CD14-positive monocyte (primary cell): Measurements from ENCODE around the gene SBSN. TPM values are rescaled to one million over a fixed set of nuclear protein-coding genes. Genes with fewer than 3 reads are reported as not detected.

ENCODE experiments used
- DNase-seq, 3 donors: peaks; one replicate each; pipeline ENCODE4 v3.0.0-alpha.2; 2011 to 2022
- H2AFZ ChIP-seq: 2 replicates; pipeline ENCODE4 v1.6.0; 2012; ENCODE audit warnings: mild to moderate bottlenecking, low read depth, low read length, inconsistent platforms; ENCODE audit not compliant: insufficient read depth, poor library complexity, severe bottlenecking
- H3K27ac ChIP-seq, 2 donors: 1 replicate in 1 of 2; 2 replicates in 1 of 2; pipeline ENCODE4 v1.5.1; 2012 to 2013; ENCODE audit warnings: low read length in 2 of 2, control low read depth in 1 of 2, inconsistent platforms in 1 of 2, low read depth in 1 of 2, mild to moderate bottlenecking in 1 of 2
- H3K27me3 ChIP-seq, 2 donors: one replicate each; pipeline versions ENCODE4 v1.6.0 to v1.6.1; 2011 to 2013; ENCODE audit warnings: low read length in 2 of 2; ENCODE audit not compliant: control insufficient read depth in 2 of 2, insufficient read depth in 2 of 2
- H3K36me3 ChIP-seq, 2 donors: replicated peaks in 1 of 2; 1 replicate in 1 of 2; 2 replicates in 1 of 2; pipeline versions ENCODE4 v1.5.1 to v1.6.1; 2012 to 2013; ENCODE audit warnings: low read length in 2 of 2, control low read depth in 1 of 2, inconsistent platforms in 1 of 2, mild to moderate bottlenecking in 1 of 2; ENCODE audit not compliant: insufficient read depth in 2 of 2, control insufficient read depth in 1 of 2
- H3K4me1 ChIP-seq, 2 donors: 1 replicate in 1 of 2; 2 replicates in 1 of 2; pipeline versions ENCODE4 v1.5.1 to v1.6.1; 2012 to 2013; ENCODE audit warnings: low read length in 2 of 2, control low read depth in 1 of 2, inconsistent platforms in 1 of 2, mild to moderate bottlenecking in 1 of 2, moderate library complexity in 1 of 2; ENCODE audit not compliant: insufficient read depth in 2 of 2, control insufficient read depth in 1 of 2
- H3K4me2 ChIP-seq: replicated peaks from 2 replicates; pipeline ENCODE3; 2012; ENCODE audit warnings: low read length, moderate library complexity, mild to moderate bottlenecking; ENCODE audit not compliant: poor library complexity, severe bottlenecking; ENCODE audit errors: extremely low read depth
- H3K4me3 ChIP-seq, 3 experiments: fragments of 200-600 bp in 1 of 3; sonication (generic) in 1 of 3; replicated peaks in 1 of 3; 1 replicate in 2 of 3; 2 replicates in 1 of 3; pipeline ENCODE4 v1.5.1; 2011 to 2013; ENCODE audit warnings: low read length in 3 of 3, mild to moderate bottlenecking in 3 of 3, control low read depth in 2 of 3, low read depth in 2 of 3, inconsistent platforms in 1 of 3, moderate library complexity in 1 of 3
- H3K79me2 ChIP-seq: 2 replicates; pipeline ENCODE4 v1.6.0; 2012; ENCODE audit warnings: mild to moderate bottlenecking, control low read depth, inconsistent platforms, low read length, moderate library complexity; ENCODE audit not compliant: insufficient read depth
- H3K9ac ChIP-seq: 2 replicates; pipeline ENCODE4 v1.6.0; 2017; ENCODE audit warnings: low read length, mild to moderate bottlenecking; ENCODE audit not compliant: insufficient read depth, poor library complexity, severe bottlenecking
- H3K9me3 ChIP-seq, 2 donors: replicated peaks in 1 of 2; 1 replicate in 1 of 2; 2 replicates in 1 of 2; pipeline versions ENCODE4 v1.5.1 to v1.6.1; 2012 to 2013; ENCODE audit warnings: low read length in 2 of 2, control low read depth in 1 of 2; ENCODE audit not compliant: control insufficient read depth in 1 of 2, insufficient read depth in 1 of 2
- H4K20me1 ChIP-seq: 2 replicates; pipeline ENCODE4 v1.6.0; 2012; ENCODE audit warnings: mild to moderate bottlenecking, low read length, control low read depth, moderate library complexity; ENCODE audit not compliant: insufficient read depth
- H3K27ac Mint-ChIP-seq, 7 donors: one replicate each; pipeline ENCODE4 v1.8.0; 2020; ENCODE audit warnings: mild to moderate bottlenecking in 7 of 7, mixed read lengths in 7 of 7, moderate library complexity in 6 of 7, inconsistent platforms in 2 of 7
- H3K27me3 Mint-ChIP-seq, 3 donors: one replicate each; pipeline ENCODE4 v1.8.0; 2021 to 2022; ENCODE audit warnings: low read depth in 3 of 3, mild to moderate bottlenecking in 3 of 3, mixed read lengths in 3 of 3, moderate library complexity in 3 of 3, inconsistent platforms in 1 of 3
- H3K36me3 Mint-ChIP-seq, 2 donors: one replicate each; pipeline ENCODE4 v1.8.0; 2020; ENCODE audit warnings: mixed read lengths in 2 of 2, inconsistent platforms in 1 of 2, mild to moderate bottlenecking in 1 of 2
- H3K4me1 Mint-ChIP-seq: one replicate; pipeline ENCODE4 v1.8.0; 2020; ENCODE audit warnings: mild to moderate bottlenecking, mixed read lengths
- H3K4me3 Mint-ChIP-seq, 2 donors: one replicate each; pipeline ENCODE4 v1.8.0; 2020; ENCODE audit warnings: mild to moderate bottlenecking in 2 of 2, mixed read lengths in 2 of 2, moderate library complexity in 1 of 2
- H3K9me3 Mint-ChIP-seq, 7 donors: one replicate each; pipeline ENCODE4 v1.8.0; 2020 to 2022; ENCODE audit warnings: mixed read lengths in 7 of 7, mild to moderate bottlenecking in 6 of 7, moderate library complexity in 6 of 7, inconsistent platforms in 2 of 7
- CTCF ChIP-seq: fragments of 200-600 bp; IDR thresholded peaks from one replicate; pipeline ENCODE4 v1.8.0; 2022; ENCODE audit warnings: antibody characterized with exemption, mild to moderate bottlenecking
- WGBS: methylation state at CpG from one replicate; pipeline ENCODE4 v1.1.5; 2013; ENCODE audit warnings: missing lambda C conversion rate; ENCODE audit not compliant: insufficient coverage; 5-methylcytosine and 5-hydroxymethylcytosine counted together
- intact Hi-C, 2 donors: fragments of 100-400 bp; cut with micrococcal nuclease; formaldehyde crosslinking; loops; one replicate each; pipeline versions ENCODE4 v1.15.0 to v1.15.1; 2023
- polyA plus RNA-seq, 3 donors: library from polyadenylated mRNA; depleted of rRNA in 1 of 3; unstranded in 2 of 3; stranded (reverse) in 1 of 3; fragments of 300-500 nt in 2 of 3; fragments of >200 nt in 1 of 3; fragmentation: Illumina TruSeq in 2 of 3; gene quantifications; 1 replicate in 2 of 3; 2 replicates in 1 of 3; pipeline ENCODE4 v1.2.3, GENCODE V29; 2012 to 2021

The SBSN gene
- polyA plus RNA-seq, 3 donors: not detected

- WGBS: no CpG with 5 or more reads among the region's 4 CpGs
- peaks cover 0 to 2% (median 0%) of the 10 kb centered on the region in 7 donors for H3K9me3 Mint-ChIP-seq
Measured at GRCh38 chr19:35502751-35503150, 25.4 kb downstream of the SBSN start.

GRCh38 chr19:35501684-35502083, 26.4 kb downstream of the SBSN start:
- Histone ChIP-seq H3K9me3 (no peaks in the 10 kb centered on the region), H3K4me3 (no peak overlapping the region), H3K4me1 (no peaks in the 10 kb centered on the region), H3K4me2 (no peak overlapping the region), H3K27ac (no peak overlapping the region), H3K9ac (no peak overlapping the region), H3K27me3 (peaks cover 0 to 2% of the 10 kb centered on the region in 2 donors), H3K79me2 (no peaks in the 10 kb centered on the region), H3K36me3 (no peaks in the 10 kb centered on the region), H4K20me1 (no peaks in the 10 kb centered on the region), H2AFZ (no peak overlapping the region)
- TF ChIP-seq CTCF: no peak
- DNase-seq: no peak
- Mint-ChIP-seq H3K4me3 (no peak overlapping the region), H3K27ac (no peak overlapping the region), H3K27me3 (peaks cover 14 to 20% (median 16%) of the 10 kb centered on the region in 3 donors), H3K9me3 (peaks cover 0 to 2% (median 0%) of the 10 kb centered on the region in 7 donors), H3K36me3 (no peaks in the 10 kb centered on the region), H3K4me1 (no peaks in the 10 kb centered on the region)
- WGBS: 92% methylated on average over 8 of the region's 15 CpGs
- intact Hi-C loops: no loop called here

More at GRCh38 chr19:35502751-35503150, 25.4 kb downstream of the SBSN start:
- TF ChIP-seq CTCF: no peak
- Histone ChIP-seq H3K4me2 (no peak overlapping the region), H3K79me2 (no peaks in the 10 kb centered on the region), H3K9ac (no peak overlapping the region), H3K27me3 (peaks cover 0 to 11% of the 10 kb centered on the region in 2 donors), H3K36me3 (no peaks in the 10 kb centered on the region), H2AFZ (no peak overlapping the region), H3K4me1 (no peaks in the 10 kb centered on the region), H4K20me1 (no peaks in the 10 kb centered on the region), H3K27ac (no peak overlapping the region), H3K4me3 (no peak overlapping the region), H3K9me3 (no peaks in the 10 kb centered on the region)
- H3K27me3 Mint-ChIP-seq: peaks cover 21 to 24% (median 21%) of the 10 kb centered on the region in 3 donors
- intact Hi-C loops: no loop called here
- no peaks in the 10 kb centered on the region for H3K4me1 Mint-ChIP-seq
- H3K36me3 Mint-ChIP-seq: no peaks in the 10 kb centered on the region
- H3K27ac Mint-ChIP-seq: no peak overlapping the region
- DNase-seq: no peak
- no peak overlapping the region for H3K4me3 Mint-ChIP-seq
